Neural cell (in vitro differentiated cells): ENCODE results near the gene SURF4. TPM values are rescaled to one million over a fixed set of nuclear protein-coding genes. Genes with fewer than 3 reads are reported as not detected.

ENCODE experiments used
- H2AFZ ChIP-seq: fragments of 200-600, 300-800 bp; sonication (generic), shearing (Covaris generic); 2 replicates; pipeline ENCODE4 v1.6.0; 2014; ENCODE audit warnings: low read depth, mild to moderate bottlenecking, antibody characterized with exemption, low read length, moderate library complexity
- H3F3A ChIP-seq: fragments of 200-600 bp; shearing (Covaris generic); 2 replicates; pipeline ENCODE4 v1.6.1; 2016; ENCODE audit warnings: mild to moderate bottlenecking, moderate library complexity, mixed read lengths, antibody characterized with exemption, low read length; ENCODE audit not compliant: insufficient read depth, poor library complexity, severe bottlenecking
- H3K27ac ChIP-seq: fragments of 200-600, 300-800 bp; sonication (generic), shearing (Covaris generic); 2 replicates; pipeline ENCODE4 v1.5.1; 2014; ENCODE audit warnings: mild to moderate bottlenecking, low read length, moderate library complexity
- H3K27me3 ChIP-seq: fragments of 300-800, 200-600 bp; sonication (generic), shearing (Covaris generic); 2 replicates; pipeline ENCODE4 v1.6.0; 2014; ENCODE audit warnings: mild to moderate bottlenecking, low read depth, low read length, moderate library complexity; ENCODE audit not compliant: insufficient read depth
- H3K36me3 ChIP-seq: fragments of 300-800, 200-600 bp; sonication (generic), shearing (Covaris generic); 2 replicates; pipeline ENCODE4 v1.5.1; 2014; ENCODE audit warnings: mild to moderate bottlenecking, antibody characterized with exemption, low read length, moderate library complexity; ENCODE audit not compliant: insufficient read depth
- H3K4me2 ChIP-seq: fragments of 300-800, 200-600 bp; sonication (generic), shearing (Covaris generic); 2 replicates; pipeline ENCODE4 v1.6.0; 2014; ENCODE audit warnings: mild to moderate bottlenecking, low read length
- H3K4me3 ChIP-seq: fragments of 300-800, 200-600 bp; sonication (generic), shearing (Covaris generic); 2 replicates; pipeline ENCODE4 v1.5.1; 2014; ENCODE audit warnings: mild to moderate bottlenecking, low read length, moderate library complexity
- H3K79me2 ChIP-seq: fragments of 200-600 bp; shearing (Covaris generic); replicated peaks from 2 replicates; pipeline ENCODE4 v1.6.0; 2014; ENCODE audit warnings: mild to moderate bottlenecking, low read length, moderate library complexity; ENCODE audit not compliant: insufficient read depth
- H3K9ac ChIP-seq: fragments of 300-800, 200-600 bp; sonication (generic), shearing (Covaris generic); 2 replicates; pipeline ENCODE4 v1.6.1; 2016; ENCODE audit warnings: mild to moderate bottlenecking, low read length, mixed read lengths
- H3K9me2 ChIP-seq: fragments of 200-600 bp; shearing (Covaris generic); 2 replicates; pipeline ENCODE4 v1.6.1; 2016; ENCODE audit warnings: mild to moderate bottlenecking, low read length, mixed read lengths; ENCODE audit not compliant: insufficient read depth
- H3K9me3 ChIP-seq: fragments of 200-600, 300-800 bp; sonication (generic), shearing (Covaris generic); 2 replicates; pipeline ENCODE4 v1.6.1; 2016; ENCODE audit warnings: mild to moderate bottlenecking, mixed run types, low read length, moderate library complexity, mixed read lengths
- H4K20me1 ChIP-seq: fragments of 200-600 bp; shearing (Covaris generic); 2 replicates; pipeline ENCODE4 v1.6.1; 2016; ENCODE audit warnings: mild to moderate bottlenecking, mixed run types; ENCODE audit not compliant: insufficient read depth
- EP300 ChIP-seq: fragments of 450-650 bp; conservative IDR thresholded peaks from 2 replicates; pipeline ENCODE4 v1.6.1; 2014; ENCODE audit warnings: antibody characterized with exemption, mild to moderate bottlenecking, moderate library complexity; ENCODE audit not compliant: poor library complexity, severe bottlenecking
- EZH2 ChIP-seq: fragments of 200-600, 300-800 bp; shearing (Covaris generic), sonication (generic); IDR thresholded peaks from 2 replicates; pipeline ENCODE4 v1.6.1; 2014; ENCODE audit warnings: antibody characterized with exemption, low read length, borderline replicate concordance, mild to moderate bottlenecking; ENCODE audit not compliant: insufficient read depth, poor library complexity, severe bottlenecking
- MXI1 ChIP-seq: fragments of 450-650 bp; conservative IDR thresholded peaks from 2 replicates; pipeline ENCODE4 v1.6.1; 2014; ENCODE audit warnings: antibody characterized with exemption, mild to moderate bottlenecking; ENCODE audit not compliant: poor library complexity, severe bottlenecking
- POLR2AphosphoS5 ChIP-seq: IDR thresholded peaks from 2 replicates; pipeline ENCODE4 v1.6.1; 2012
- RAD21 ChIP-seq: fragments of 450-650 bp; conservative IDR thresholded peaks from 2 replicates; pipeline ENCODE4 v1.6.1; 2014; ENCODE audit warnings: antibody characterized with exemption, mild to moderate bottlenecking, moderate library complexity
- SMC3 ChIP-seq: fragments of 450-650 bp; conservative IDR thresholded peaks from 2 replicates; pipeline ENCODE4 v1.6.1; 2014; ENCODE audit warnings: antibody characterized with exemption, mild to moderate bottlenecking, moderate library complexity; ENCODE audit not compliant: poor library complexity
- TAF1 ChIP-seq: IDR thresholded peaks from 2 replicates; pipeline ENCODE4 v1.6.1; 2012; ENCODE audit warnings: low read depth
- polyA plus RNA-seq: library from polyadenylated mRNA; depleted of rRNA; stranded (reverse); fragments of >200 nt; gene quantifications from 2 replicates; pipeline ENCODE4 v1.2.3, GENCODE V29; 2014
- TF ChIP-seq, protein P1 (sequence below): IDR thresholded peaks from 2 replicates; pipeline ENCODE4 v1.6.1; 2012; ENCODE audit warnings: borderline replicate concordance
- TF ChIP-seq, protein P2 (sequence below): fragments of 450-650 bp; IDR thresholded peaks from 2 replicates; pipeline ENCODE4 v1.5.1; 2014; ENCODE audit warnings: antibody characterized with exemption, mild to moderate bottlenecking, moderate library complexity; ENCODE audit not compliant: poor library complexity, severe bottlenecking

The SURF4 gene
- polyA plus RNA-seq, 1 donor from 2014 or later, result 78.3 TPM

DNA sequence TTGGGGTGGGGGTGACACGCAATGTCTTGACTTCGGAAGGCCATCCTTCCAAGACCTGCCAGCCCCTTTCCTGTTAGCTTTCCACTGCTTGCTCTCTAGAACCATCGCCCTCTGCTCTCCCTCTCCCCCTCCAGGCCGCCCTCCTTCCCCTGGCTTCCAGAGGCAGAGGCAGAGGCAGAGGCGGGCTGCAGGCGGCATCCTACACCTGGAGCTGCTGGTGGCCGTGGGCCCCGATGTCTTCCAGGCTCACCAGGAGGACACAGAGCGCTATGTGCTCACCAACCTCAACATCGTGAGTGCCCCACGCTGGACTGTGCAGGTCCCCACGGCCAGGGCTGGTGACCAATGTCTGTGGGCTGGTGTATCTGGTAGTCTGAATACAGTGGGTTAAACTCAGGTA, 48.3 kb upstream of the SURF4 start:
- Histone ChIP-seq H3K79me2 (no peaks in the 10 kb centered on the region), H3K4me3 (no peak overlapping the region), H4K20me1 (no peaks in the 10 kb centered on the region), H3K9me3 (peaks cover 10% of the 10 kb centered on the region), H3K27ac (no peak overlapping the region), H3K36me3 (no peaks in the 10 kb centered on the region), H2AFZ (no peak overlapping the region), H3F3A (no peaks in the 10 kb centered on the region), H3K9ac (no peak overlapping the region), H3K27me3 (peaks cover 15% of the 10 kb centered on the region), H3K9me2 (no peaks in the 10 kb centered on the region), H3K4me2 (no peak overlapping the region)
- TF ChIP-seq SMC3 (no peak), RAD21 (no peak), POLR2AphosphoS5 (no peak), MXI1 (no peak), EP300 (no peak), EZH2 (no peak), TAF1 (no peak)
- TF ChIP-seq, protein P1, sequence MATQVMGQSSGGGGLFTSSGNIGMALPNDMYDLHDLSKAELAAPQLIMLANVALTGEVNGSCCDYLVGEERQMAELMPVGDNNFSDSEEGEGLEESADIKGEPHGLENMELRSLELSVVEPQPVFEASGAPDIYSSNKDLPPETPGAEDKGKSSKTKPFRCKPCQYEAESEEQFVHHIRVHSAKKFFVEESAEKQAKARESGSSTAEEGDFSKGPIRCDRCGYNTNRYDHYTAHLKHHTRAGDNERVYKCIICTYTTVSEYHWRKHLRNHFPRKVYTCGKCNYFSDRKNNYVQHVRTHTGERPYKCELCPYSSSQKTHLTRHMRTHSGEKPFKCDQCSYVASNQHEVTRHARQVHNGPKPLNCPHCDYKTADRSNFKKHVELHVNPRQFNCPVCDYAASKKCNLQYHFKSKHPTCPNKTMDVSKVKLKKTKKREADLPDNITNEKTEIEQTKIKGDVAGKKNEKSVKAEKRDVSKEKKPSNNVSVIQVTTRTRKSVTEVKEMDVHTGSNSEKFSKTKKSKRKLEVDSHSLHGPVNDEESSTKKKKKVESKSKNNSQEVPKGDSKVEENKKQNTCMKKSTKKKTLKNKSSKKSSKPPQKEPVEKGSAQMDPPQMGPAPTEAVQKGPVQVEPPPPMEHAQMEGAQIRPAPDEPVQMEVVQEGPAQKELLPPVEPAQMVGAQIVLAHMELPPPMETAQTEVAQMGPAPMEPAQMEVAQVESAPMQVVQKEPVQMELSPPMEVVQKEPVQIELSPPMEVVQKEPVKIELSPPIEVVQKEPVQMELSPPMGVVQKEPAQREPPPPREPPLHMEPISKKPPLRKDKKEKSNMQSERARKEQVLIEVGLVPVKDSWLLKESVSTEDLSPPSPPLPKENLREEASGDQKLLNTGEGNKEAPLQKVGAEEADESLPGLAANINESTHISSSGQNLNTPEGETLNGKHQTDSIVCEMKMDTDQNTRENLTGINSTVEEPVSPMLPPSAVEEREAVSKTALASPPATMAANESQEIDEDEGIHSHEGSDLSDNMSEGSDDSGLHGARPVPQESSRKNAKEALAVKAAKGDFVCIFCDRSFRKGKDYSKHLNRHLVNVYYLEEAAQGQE, result no peak
- TF ChIP-seq, protein P2, sequence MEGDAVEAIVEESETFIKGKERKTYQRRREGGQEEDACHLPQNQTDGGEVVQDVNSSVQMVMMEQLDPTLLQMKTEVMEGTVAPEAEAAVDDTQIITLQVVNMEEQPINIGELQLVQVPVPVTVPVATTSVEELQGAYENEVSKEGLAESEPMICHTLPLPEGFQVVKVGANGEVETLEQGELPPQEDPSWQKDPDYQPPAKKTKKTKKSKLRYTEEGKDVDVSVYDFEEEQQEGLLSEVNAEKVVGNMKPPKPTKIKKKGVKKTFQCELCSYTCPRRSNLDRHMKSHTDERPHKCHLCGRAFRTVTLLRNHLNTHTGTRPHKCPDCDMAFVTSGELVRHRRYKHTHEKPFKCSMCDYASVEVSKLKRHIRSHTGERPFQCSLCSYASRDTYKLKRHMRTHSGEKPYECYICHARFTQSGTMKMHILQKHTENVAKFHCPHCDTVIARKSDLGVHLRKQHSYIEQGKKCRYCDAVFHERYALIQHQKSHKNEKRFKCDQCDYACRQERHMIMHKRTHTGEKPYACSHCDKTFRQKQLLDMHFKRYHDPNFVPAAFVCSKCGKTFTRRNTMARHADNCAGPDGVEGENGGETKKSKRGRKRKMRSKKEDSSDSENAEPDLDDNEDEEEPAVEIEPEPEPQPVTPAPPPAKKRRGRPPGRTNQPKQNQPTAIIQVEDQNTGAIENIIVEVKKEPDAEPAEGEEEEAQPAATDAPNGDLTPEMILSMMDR, result no peak

DNA sequence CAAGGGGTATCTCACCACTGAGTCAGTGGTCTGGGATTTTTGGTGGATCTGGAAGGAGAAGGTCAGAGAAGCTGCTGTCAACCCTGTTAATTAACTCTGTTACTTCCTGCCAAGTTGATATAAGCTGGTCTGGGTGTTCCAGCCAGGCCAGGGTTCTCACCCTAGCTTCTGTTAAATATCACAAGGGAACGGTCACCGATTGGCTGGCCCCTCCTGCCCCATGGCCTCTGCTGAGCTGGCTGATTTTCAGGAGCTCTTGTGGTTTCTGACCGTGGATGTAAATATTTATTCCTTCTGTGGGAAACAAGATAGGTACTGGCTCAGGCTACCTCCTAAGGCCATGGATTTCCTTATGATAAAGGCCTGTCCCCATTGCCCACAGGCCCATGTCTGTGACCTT, 47.4 kb upstream of the SURF4 start:
- TF ChIP-seq EP300 (no peak), TAF1 (no peak), POLR2AphosphoS5 (no peak), SMC3 (no peak), MXI1 (no peak), EZH2 (no peak), RAD21 (no peak)
- TF ChIP-seq, protein P1, result no peak
- TF ChIP-seq, protein P2, result no peak
- H4K20me1 ChIP-seq, result no peaks in the 10 kb centered on the region
- peaks cover 9% of the 10 kb centered on the region for H3K27me3 ChIP-seq
- no peaks in the 10 kb centered on the region for H3F3A ChIP-seq
- H3K4me2 ChIP-seq, result no peak overlapping the region
- H3K9ac ChIP-seq, result no peak overlapping the region
- H3K9me3 ChIP-seq, result peaks cover 10% of the 10 kb centered on the region
- H3K4me3 ChIP-seq, result no peak overlapping the region
- H3K36me3 ChIP-seq, result no peaks in the 10 kb centered on the region
- no peak overlapping the region for H3K27ac ChIP-seq
- H2AFZ ChIP-seq, result no peak overlapping the region
- H3K9me2 ChIP-seq, result no peaks in the 10 kb centered on the region
- H3K79me2 ChIP-seq, result no peaks in the 10 kb centered on the region
